GM18526 (cell line): ENCODE data around the gene OR11H7.

Experiments
- POLR2A ChIP-seq: IDR thresholded peaks from 3 replicates; pipeline ENCODE4 v1.6.1; 2011; ENCODE audit not compliant: insufficient read length; ENCODE audit errors: extremely low read depth

OR11H7 gene

GRCh38 chr14:20262642-20263128 lies 33.9 kb downstream of the OR11H7 start:
- no peak for TF ChIP-seq POLR2A

GRCh38 chr14:20274062-20274461 lies 45.3 kb downstream of the OR11H7 start:
- TF ChIP-seq POLR2A = no peak

- TF ChIP-seq POLR2A = no peak
Measured at GRCh38 chr14:20277409-20277808, 48.6 kb downstream of the OR11H7 start.

- TF ChIP-seq POLR2A = no peak
Measured at GRCh38 chr14:20278414-20278813, 49.6 kb downstream of the OR11H7 start.
